ENCODE measurements around the gene LAMC3.

LAMC3 gene

GRCh38 chr9:131036071-131036470 lies 27.1 kb downstream of the LAMC3 start:
- no peak for FAIRE-seq
- no peak for TF ChIP-seq CTCF (IDR thresholded peaks at IDR 0.05; ENCODE audit: insufficient read depth, missing control alignments)
- no peak for DNase-seq (ENCODE audit: insufficient read length, low spot score)

- no peak for TF ChIP-seq CTCF (IDR thresholded peaks at IDR 0.05; ENCODE audit: insufficient read depth, missing control alignments)
- no peak for DNase-seq (ENCODE audit: insufficient read length, low spot score)
- FAIRE-seq, result no peak
Measured at GRCh38 chr9:131036529-131037334, 27.8 kb downstream of the LAMC3 start.

- DNase-seq (ENCODE audit: insufficient read length, low spot score), result no peak
- no peak for FAIRE-seq
- no peak for TF ChIP-seq CTCF (IDR thresholded peaks at IDR 0.05; ENCODE audit: insufficient read depth, missing control alignments)
Measured at GRCh38 chr9:131037335-131038255, 28.6 kb downstream of the LAMC3 start.

- FAIRE-seq (no peak), DNase-seq (ENCODE audit: insufficient read length, low spot score) (no peak)
- TF ChIP-seq CTCF (IDR thresholded peaks at IDR 0.05; ENCODE audit: insufficient read depth, missing control alignments), result no peak
Measured at GRCh38 chr9:131038256-131039128, 29.5 kb downstream of the LAMC3 start.

GRCh38 chr9:131039129-131039954 lies 30.4 kb downstream of the LAMC3 start:
- DNase-seq (ENCODE audit: insufficient read length, low spot score), result no peak
- no peak for FAIRE-seq
- no peak for TF ChIP-seq CTCF (IDR thresholded peaks at IDR 0.05; ENCODE audit: insufficient read depth, missing control alignments)

GRCh38 chr9:131042666-131043065 lies 33.7 kb downstream of the LAMC3 start:
- no peak for FAIRE-seq
- no peak for TF ChIP-seq CTCF (IDR thresholded peaks at IDR 0.05; ENCODE audit: insufficient read depth, missing control alignments)

More at GRCh38 chr9:131042666-131043065, 33.7 kb downstream of the LAMC3 start:
- DNase-seq (ENCODE audit: insufficient read length, low spot score), result no peak

Data from D721Med (cell line).